ENCODE data around the gene EMSY.
"Not testable (repeated sequence)": the region's sequence is repeated elsewhere in the genome, so short reads cannot be mapped to it uniquely, and the experiment has no call there.

The EMSY gene

DNA sequence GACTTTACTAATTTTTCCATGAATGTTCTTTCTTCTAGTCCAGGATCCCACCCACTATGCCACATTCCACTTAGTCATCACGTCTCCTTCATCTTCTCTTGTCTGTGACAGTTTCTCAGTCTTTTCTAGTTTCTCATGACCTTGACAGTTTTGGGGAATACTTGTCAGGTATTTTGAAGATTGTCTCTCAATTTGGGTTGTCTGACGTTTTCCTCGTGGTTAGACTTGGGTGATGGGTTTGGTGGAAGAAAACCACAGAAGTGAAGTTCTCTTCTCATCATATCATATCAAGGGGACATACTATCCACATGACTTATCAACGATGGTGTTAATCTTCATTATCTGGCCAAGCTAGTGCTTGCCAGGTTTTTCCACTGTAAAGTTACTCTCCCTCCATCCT is 123.3 kb downstream of the EMSY start:
- DNase-seq (ENCODE audit: low spot score): no peak

DNA sequence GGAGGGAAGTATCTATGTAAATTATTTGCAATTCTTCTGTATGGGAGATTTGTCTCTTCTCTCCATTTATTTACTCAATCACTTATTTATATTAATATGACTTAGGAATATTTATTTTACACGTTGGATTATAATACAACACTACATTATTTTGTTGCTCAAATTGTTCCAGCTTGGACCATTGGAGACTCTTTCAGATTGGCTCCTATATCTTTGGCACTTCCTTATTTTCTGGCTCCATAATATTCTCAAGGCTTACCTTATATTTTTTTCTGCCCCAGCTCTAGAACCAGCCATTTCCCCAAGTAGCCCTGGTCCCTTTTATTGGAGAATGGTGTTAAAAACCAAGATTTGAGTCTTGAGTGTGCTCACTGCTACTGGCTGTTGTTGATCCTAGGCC is 123.8 kb downstream of the EMSY start:
- DNase-seq (ENCODE audit: low spot score): no peak

DNA sequence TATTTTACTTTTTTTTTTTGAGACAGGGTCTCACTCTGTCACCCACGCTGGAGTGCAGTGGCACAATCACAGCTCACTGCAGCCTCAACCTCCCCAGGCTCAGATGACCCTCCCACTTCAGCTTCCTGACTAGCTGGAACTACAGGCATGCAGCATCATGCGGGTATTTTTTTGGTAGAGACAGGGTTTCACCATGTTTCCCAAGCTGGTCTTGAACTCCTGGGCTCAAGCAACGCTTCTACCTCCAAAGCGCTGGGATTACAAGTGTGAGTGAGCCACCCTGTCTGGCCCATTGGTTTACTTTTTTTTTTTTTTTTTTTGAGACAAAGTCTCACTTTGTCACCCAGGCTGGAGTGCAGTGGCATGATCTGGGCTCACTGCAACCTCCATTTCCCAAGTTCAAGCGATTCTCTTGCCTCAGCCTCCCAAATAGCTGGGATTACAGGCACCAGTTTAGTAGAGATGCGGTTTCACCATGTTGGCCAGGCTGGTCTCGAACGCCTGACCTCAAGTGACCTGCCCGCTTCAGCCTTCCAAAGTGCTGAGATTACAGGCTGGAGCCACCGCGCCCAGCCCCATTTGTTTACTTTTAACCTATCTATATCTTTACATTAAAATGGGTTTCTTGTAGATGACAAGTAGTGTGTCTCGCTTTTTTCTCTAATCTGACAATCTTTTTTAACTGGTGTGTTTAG is 127.5 kb downstream of the EMSY start:
- not testable (repeated sequence) for DNase-seq (ENCODE audit: low spot score)

DNA sequence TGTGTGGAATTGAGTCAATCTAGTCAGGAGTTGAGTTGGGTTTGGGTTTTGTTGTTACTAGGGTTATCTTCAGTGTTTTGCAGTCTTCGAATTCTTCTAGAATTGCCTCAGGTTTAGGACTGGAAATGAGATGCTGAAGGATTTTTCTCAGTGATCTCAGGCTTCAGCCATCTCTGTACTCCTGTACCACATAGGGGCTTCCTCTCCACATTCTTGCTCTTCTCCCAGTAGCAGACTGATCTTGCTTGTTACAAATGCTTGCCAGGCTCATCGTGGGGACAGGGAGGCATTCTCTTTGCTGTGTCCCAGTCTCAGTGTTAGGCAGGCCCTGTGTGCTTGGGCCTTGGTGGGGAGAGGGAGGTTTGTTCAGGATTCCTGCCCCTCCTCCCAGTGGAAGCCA is 129.6 kb downstream of the EMSY start:
- DNase-seq (ENCODE audit: low spot score): no peak

DNA sequence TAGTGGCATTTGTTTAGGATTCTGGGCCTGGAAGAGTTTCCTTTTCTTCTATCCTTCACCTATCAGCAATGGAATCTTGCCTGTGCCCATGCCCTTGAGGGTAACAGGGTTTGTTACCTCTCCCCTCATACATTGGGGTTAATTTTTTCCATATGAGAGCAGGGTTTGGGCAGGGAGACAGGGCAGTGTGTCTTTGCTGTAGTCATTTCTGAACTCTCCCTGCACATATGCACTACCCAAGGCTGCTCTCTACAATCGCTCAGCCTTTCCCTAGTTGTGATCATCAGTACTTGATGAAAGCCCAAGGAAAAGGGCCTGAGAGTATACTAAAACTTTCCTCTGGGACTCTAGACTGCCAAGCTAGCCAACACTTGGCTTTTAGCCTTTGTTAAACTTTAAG is 130.1 kb downstream of the EMSY start:
- DNase-seq (ENCODE audit: low spot score): no peak

DNA sequence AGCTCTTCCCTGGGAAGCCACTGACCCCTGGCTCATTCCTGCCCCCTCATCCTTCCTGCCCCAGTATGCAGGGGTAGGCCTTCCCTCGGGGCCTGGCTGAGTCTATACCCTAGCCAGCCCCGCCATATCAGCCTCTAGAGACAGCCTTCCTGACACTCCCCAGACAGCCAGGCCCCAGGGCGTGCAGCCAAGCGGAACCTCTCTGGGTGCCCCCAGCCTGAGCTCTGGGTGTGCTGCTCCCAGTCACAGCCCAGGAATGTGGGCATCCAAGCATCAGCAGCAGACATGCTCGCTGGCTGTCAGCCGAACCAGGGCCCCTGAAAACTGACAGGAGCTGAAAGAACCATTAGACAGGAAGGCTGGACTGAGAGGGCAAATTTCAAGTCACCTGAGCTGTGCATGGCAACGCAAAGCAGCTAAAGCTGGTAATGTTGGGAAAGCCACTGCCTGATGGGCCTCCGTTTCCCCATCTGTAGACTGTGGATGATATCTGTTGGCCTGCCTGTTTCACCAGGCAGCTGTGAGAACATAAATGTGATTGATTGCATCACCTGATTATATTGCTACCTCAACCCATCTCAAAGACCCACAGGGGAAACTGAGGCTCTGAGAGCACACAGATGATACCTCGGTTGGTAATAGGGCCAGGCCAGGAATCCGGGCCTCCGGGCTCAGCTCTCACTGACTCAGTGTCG is 132.6 kb downstream of the EMSY start:
- no peak for DNase-seq (ENCODE audit: low spot score)

DNA sequence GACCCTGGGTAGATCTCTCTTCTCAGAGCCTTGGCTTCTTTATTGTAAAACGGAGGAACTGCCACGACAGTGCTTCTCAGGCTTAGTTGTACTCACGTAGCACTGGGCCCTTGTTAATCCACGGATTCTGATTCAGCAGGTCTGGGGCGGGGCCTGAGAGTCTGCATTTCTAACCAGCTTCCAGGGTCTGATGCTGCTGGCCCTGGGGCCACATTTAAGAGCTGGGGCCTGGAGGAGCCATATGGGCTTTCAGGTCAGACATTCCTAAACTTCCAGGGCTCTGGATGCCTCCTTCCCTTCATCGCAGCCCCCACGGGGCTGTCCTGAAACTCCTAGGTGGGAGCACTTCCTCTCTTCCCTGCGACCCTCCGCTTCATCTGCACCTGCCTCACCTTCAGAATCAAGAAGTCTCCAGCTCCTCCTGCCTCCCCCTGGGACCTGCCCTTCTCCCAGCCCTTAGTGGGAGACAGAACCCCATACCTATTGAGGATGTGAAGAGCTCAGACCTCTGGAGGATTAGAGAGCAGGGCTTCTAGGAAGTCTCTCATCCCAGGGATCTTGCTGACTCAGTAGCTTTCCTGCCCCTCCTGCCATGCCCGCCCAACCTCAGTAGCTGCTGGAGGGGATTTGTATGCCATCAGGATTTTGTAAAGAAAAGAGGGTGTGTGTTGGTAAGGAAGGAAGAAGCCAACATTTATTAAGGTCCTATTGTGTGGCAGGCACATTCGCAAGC is 133.3 kb downstream of the EMSY start:
- DNase-seq (ENCODE audit: low spot score): no peak

DNA sequence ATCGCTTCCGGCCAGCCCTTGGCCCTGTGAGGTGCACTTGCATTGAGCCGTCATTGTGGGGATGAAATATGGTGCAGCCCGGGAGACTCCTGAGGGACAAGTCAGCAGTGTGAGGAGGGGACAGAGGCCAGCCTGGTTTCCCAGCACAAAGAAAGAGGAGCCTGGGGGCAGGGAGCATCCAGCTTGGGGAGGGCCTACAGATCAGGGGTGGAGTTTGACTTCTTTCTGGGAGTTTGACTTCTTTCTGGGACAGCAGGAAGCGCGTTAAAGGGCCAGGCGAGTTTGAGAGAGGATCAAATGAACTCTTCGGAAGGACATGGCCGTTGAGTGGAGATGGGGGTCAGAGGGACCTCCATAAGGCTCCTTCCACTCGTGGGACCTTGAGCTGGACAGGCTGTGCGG is 133.8 kb downstream of the EMSY start:
- no peak for DNase-seq (ENCODE audit: low spot score)

DNA sequence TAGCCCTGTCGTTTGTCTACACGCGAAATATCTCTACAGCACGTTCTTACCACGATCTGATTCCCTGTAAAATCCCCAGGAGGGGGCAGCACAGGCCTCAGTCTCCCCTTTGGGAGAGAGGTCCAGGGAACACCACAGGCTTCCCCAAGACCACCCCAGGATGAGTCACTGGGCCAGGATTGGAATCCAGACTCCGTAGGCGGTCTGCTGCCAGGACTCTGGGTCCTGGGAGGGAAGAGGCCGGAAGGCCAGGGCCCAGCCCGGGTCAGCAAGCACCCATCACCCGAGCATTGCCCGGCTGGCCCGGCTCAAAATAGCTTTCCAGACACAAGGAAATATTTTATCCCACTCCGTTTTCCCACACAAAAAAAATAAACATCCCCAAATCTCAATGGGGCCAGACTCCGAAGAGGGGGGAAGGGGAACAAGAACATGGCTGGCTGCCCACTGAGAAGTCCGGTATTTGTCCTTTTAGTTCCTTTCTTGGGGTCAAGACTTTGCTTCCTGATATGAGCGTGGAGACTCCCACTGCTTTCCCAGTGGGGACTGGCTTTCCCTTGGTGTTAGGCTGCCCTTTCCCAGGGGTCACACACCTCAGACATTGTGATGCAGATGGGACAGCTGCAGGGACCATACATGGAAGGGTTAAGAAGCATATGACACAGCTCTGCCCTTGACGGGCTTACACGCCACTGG is 134.4 kb downstream of the EMSY start:
- DNase-seq (ENCODE audit: low spot score): no peak

DNA sequence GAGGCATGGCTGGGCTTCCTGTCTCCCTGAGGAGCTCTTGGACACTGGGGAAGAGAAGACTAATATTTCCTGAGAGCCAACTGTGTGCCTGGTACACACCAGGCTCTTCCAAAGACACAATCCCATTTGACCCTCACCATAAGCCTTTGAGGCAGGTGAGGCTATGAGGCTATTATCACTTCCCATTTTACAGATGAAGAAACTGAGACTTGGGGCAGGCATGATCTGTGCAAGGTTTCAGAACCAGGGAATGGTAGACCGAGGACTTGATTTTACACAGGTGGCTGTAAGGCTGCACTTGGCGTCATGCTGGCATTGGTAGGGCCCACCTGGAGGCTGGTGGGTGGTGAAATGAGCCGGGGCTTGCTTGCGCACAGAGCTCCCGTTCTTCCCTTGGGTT is 134.9 kb downstream of the EMSY start:
- no peak for DNase-seq (ENCODE audit: low spot score)

DNA sequence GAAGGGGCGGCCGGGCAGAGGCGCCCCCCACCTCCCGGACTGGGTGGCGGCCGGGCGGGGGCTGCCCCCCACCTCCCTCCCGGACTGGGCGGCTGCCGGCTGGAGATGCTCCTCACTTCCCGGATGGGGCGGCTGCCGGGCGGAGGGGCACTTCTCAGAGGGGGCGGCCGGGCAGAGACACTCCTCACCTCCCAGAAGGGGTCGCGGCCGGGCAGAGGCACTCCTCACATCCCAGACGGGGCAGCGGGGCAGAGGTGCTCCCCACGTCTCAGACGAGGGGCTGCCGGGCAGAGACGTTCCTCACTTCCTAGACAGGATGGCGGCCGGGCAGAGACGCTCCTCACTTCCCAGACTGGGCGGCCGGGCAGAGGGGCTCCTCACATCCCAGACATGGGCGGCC is 137.7 kb downstream of the EMSY start:
- DNase-seq (ENCODE audit: low spot score): not testable (repeated sequence)

DNA sequence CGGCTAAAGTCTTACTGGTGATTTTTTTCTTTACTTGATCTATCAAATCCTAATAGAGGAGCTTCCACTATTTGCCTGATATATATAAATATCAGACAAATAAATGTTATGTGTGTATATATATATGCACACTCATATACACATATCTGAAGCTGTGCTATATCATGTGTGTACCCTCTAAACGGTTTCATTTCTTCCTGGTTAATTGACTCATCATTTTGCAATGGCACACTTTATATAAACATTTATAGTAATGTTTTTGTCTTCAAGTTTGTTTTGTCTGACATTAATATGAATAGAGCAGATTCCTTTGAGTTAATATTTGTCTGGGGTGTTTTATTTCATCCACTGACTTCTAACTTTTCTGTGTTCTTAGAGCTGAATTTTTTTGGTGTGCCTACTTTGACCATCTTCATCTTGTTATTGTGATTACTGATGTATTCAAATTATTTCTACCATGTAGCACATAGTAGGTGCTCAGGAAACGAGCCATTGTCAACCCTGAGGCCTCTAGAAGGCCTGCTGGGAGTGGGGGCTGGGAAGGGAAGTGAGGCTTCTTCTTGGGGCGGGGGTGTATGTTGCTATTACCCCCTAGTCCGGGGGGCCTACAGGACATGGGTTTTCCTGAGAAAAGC is 143.1 kb downstream of the EMSY start:
- DNase-seq (ENCODE audit: low spot score): no peak

DNA sequence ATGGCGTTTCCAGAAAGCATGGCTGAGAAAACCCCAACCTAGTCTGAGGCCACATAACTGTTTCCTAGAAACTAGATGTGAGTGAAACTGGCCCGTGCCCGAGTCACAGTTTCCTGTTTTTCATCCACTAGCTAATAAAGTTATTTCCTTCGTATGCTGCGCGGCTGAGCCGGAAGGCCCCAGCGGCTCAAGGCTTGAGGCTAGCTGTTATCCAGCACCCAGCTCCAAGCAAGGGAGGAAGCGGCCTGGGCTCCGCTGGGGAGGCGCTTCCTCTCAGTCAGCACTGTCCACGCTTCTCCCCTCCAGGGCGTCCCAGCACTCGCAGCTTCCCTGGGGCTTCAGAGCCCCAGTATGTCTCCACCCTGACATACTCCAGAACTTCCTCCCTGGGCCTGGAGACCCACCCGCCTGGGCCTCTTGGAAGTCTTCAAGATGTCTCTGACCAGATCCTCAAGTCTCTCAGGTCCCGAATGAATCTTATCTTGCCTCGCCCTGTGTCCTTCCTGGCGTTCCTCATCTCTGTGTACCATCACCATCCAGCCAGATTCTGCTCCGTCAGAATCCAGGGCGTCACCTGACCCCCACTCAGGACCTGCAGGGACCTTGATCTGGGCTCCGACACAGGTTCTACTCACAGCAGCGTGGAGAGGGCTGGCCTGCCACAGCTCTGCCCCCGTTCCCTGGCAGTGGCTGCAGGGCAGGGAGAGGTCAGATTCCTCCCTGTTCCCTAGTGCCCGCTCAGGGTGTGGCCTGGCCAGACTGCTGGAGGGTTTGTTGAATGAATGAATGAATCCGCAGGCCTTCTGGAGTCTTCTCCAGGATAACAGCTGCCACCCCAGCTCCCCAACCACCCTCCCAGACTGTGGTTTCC is 143.9 kb downstream of the EMSY start:
- DNase-seq (ENCODE audit: low spot score): no peak

DNA sequence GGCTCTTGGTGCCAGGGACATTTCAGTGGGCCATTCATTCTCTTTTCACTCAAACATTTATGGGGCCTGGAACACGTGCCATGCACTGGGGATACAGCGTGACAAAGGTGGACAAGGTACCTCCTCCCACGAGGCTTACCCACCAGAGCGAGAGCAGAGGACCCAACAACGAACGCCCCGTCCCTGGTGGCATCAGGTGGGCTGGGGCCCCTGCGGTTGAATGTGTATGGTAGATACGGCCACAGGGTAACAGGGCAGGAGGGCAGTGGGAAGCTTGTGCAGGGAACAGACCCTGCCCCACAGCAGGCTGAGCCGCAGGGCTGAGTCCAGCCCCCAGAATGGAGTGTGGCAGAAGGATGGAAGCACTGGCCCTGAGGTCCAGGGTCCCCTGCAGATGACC is 144.7 kb downstream of the EMSY start:
- no peak for DNase-seq (ENCODE audit: low spot score)

DNA sequence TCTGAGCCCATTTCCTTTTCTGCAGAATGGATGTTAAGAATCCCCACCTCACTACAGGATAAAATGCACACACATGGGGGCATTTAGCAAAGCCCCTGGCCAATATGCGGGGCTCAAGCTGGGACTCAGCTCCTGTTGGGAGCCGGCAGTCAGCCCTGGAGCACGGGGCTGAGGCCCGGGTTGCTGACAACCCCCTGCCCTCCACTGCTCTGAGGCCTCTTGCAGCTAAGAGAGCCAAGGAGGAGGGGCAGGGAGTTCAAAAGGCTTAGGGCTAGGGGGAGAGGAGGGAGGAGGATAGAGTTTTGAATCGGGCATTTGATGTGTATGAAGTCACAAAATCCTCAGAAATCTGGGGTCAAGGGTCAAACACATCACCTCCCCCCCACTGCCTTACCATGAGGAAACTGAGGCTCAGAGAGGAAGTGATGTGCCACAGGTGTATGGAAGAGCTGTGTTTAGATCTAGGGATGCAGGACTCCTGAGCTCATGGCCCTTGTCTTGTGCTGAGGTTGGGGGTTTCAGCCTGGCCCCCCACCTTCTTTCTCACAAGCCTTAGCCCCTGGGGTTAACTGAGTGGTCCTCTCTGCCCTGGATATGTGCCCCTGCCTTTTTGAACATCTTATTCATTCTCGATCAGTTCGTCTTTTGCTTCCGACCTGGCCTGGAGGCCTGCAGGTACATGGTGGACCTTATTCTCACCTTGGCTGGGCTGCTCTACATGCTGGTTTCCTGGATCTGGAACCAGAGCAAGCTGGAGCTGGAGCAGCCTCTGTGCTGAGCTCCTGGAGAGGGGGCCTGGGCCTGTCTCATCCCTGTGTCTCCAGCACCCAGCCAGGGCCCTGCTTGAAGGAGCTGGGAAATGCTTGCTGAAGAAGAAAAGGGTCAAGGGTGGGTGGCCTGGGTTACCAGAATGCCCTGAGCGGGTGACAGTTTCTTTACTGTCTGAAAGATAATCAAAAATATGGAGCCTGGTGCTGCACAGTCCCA is 145.4 kb downstream of the EMSY start:
- no peak for DNase-seq (ENCODE audit: low spot score)

DNA sequence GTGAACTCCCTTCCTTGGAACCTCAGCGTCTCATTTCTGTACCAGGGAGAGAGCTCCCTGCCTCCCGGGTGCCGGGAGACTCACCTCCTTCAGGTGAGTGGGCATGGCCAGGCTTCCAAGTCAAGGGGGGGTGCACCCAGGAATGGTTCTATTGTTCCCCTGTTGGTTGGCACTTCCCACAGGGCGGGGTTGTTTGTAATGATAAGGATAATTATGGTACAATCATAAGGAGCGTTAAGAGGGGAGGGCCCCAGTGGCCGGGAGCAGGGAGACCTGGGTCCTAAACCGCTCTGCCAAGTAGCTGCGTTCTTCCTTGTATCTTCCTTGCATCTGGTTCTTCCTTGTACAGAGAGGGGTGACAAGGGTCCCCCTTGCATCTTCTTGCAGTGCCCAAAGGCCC is 146.6 kb downstream of the EMSY start:
- no peak for DNase-seq (ENCODE audit: low spot score)

DNA sequence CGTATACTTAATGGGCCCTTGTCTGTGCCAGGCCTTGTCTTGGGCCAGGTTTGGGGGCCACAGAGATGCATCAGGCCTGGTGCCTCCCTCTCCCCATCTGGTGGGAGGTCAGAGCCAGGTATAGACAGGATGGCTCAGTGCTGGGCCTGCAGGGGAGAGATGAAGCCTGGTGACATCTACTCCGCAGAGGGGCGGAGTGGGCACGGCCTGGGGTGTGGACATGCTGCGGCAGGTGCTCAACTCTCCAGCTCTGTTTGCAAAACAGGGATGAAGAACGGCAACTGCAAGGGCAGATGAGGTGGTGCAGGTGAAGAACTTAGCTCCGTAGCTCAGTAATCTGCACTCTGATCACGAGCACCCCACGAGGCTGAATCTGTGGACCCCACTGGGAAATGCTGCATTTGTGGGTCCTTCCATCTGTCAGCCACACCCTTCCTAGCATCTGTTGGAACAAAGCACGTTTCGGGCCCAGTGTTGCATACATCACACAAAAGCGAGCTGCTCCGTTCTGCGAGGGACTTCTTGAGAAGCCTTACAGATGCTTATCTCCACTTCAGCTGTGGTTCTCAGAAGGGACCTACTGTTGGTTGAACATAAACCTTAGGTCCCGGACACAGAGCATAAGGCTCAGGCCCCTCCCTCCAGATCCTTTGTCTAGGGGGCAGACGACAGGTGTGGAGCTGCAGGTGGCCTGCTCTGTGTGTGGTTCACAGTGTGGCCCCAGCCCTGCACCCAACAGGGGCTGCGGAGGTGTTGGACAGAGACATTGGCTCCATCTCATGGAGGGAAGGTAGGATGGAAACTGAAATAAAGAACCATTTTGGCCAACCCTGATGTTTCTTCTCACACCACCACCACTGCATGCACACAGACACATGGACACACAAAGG is 147.5 kb downstream of the EMSY start:
- DNase-seq (ENCODE audit: low spot score): no peak

DNA sequence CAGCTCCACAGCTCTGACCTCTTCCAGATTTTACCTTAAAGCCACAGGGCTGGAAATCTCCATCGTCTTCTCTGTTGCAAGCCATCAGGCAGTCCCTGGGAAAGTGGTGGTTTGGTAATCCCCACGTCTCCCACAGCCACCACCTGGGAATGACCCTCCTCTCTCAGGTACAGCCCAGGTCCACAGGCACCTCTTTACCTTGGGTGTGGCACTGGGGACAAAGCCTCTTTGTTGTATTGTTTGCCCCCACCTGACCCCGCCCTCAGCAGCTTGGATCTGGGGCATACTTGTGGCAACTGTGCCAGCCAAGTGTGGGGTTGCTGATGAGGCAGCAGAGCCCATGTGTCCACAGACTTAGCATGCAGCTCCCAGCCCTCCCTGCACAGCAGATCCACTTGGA is 148.1 kb downstream of the EMSY start:
- no peak for DNase-seq (ENCODE audit: low spot score)

DNA sequence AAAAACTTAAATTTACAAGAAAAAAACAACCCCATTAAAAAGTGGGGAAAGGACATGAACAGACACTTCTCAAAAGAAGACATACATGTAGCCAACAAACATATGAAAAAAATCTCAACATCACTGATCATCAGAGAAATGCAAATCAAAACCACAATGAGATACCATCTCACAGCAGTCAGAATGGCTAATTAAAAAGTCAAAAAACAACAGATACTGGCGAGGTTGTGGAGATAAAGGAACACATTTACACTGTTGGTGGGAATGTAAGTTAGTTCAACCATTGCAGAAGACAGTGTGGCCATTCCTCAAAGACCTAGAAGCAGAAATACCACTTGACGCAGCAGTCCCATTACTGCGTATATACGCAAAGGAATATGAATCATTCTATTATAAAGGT is 150.3 kb downstream of the EMSY start:
- DNase-seq (ENCODE audit: low spot score): not testable (repeated sequence)
